ENCODE measurements around the gene CHAMP1.
"Not testable (repeated sequence)": the region's sequence is repeated elsewhere in the genome, so short reads cannot be mapped to it uniquely, and the experiment has no call there.

CHAMP1 gene

GRCh38 chr13:114333881-114334280 is 19.6 kb downstream of the CHAMP1 start:
- DNase-seq (ENCODE audit: low spot score) = not testable (repeated sequence)

GRCh38 chr13:114334305-114335053 is 20.2 kb downstream of the CHAMP1 start:
- DNase-seq (ENCODE audit: low spot score) = no peak

DNA sequence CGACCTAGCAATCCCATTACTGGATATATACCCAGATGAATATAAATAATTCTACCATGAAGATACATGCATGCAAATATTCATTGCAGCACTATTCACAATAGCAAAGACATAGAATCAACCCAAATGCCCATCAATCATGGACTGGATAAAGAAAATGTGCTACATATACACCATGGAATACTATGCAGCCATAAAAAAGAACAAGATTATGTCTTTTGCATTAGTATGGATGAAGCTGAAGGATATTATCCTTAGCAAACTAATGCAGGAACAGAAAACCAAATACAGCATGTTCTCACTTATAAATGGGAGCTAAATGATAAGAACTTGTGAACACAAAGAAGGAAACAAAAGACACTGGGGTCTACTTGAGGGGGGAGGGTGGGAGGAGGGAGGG is 22.2 kb downstream of the CHAMP1 start:
- DNase-seq (ENCODE audit: low spot score) = not testable (repeated sequence)

DNA sequence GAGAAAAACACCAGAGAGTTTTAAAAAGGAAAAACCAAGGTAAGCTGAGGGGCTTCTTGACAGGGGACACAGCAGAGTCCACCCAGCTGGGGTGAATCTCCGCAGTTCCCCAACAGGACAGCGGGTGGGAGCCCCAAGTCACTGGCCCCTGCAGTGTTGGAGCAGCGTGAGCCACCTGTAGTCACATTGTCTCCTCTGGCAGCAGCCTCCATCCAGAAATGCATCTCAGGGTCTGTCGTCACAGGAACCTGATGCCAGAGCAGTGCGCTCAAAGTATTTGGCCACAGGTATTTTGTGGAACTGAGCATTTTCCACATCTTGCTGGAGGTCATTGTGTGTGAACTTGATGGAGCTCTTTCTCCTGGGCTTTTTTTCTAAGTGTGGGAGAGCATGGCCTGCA is 24.7 kb downstream of the CHAMP1 start:
- no peak for DNase-seq (ENCODE audit: low spot score)

- DNase-seq (ENCODE audit: low spot score) = peak; percentile 39
Measured at GRCh38 chr13:114339857-114340534, 25.7 kb downstream of the CHAMP1 start.

- DNase-seq (ENCODE audit: low spot score) = no peak
Measured at GRCh38 chr13:114341003-114341777, 26.9 kb downstream of the CHAMP1 start.

GRCh38 chr13:114347256-114347655 is 33.0 kb downstream of the CHAMP1 start:
- DNase-seq (ENCODE audit: low spot score) = not testable (repeated sequence)

- DNase-seq (ENCODE audit: low spot score) = not testable (repeated sequence)
Measured at GRCh38 chr13:114352763-114353162, 38.5 kb downstream of the CHAMP1 start.

GRCh38 chr13:114353382-114353781 is 39.1 kb downstream of the CHAMP1 start:
- DNase-seq (ENCODE audit: low spot score) = not testable (repeated sequence)
